ENCODE data around the gene UNC5CL. TPM values are rescaled to one million over a fixed set of nuclear protein-coding genes. Genes with fewer than 3 reads are reported as not detected.

UNC5CL gene
- total and polyA plus RNA-seq, 9 of the 15 experiments (the other 6 are each of a cell fraction or from before 2014, with no cell fraction given), result 0.07 to 1.8 (median 0.62) TPM; not detected in 1

DNA sequence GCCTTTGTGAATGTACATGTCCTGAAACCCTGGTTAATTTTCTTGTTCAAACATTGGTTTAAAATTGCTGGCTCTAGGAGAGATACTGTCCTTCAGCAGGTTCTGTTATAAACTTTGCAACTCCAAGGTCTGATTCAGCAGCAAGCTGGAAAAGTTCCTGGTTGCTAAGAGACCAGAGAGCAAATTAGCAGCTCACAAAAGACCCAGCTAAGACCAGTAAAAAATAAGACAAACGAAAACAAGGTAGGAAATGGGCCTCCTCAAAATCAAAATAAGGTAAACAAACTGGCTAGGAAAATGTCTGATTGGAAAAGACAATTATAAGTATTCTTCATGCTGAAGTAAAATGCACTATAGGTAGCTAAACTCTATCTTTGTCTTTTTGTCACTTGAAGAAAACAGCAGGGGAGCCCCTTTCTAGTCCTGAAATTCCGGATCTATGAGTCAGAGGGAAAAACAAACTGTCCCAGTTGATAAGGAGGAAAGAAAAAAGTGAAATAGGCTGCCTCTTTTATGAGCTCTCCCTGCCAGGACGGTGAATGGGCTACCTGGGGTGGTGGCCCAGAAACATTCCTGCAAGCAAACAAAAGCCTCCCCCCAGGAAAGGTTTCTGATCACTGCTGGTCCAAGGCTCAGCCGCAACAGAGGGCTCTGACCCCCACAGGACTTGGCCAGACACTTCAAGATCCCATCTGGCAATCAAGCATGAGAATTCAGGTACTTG is 41.6 kb downstream of the UNC5CL start (continued):
- TF ChIP-seq PRDM10 (IDR thresholded peaks at IDR 0.05; ENCODE audit: partially characterized antibody) (peak; percentile 24), NEUROD1 (IDR thresholded peaks at IDR 0.05; ENCODE audit: borderline replicate concordance, low read depth, low read length, partially characterized antibody) (no peak), USF1 (CRISPR knock-in tag; IDR thresholded peaks at IDR 0.05) (no peak), CHD1 (IDR thresholded peaks at IDR 0.05; ENCODE audit: low read length) (no peak), DPF2 (IDR thresholded peaks at IDR 0.05) (peak; percentile 91), SMARCE1 (IDR thresholded peaks at IDR 0.05) (peak; percentile 89), TEAD4 (IDR thresholded peaks at IDR 0.05; ENCODE audit: low read length) (peak; percentile 82), TEAD4 (CRISPR knock-in tag; IDR thresholded peaks at IDR 0.05; ENCODE audit: borderline replicate concordance) (no peak), ARID1B (IDR thresholded peaks at IDR 0.05) (peak; percentile 91), LEF1 (IDR thresholded peaks at IDR 0.05) (0 out of 2 replicates have a peak, but pooled peaks have one; percentile 41), FOS (IDR thresholded peaks at IDR 0.05; ENCODE audit: extremely low read depth, insufficient read length) (peak; percentile 20), RCOR1 (IDR thresholded peaks at IDR 0.05; ENCODE audit: borderline replicate concordance in 1 of 2, low read depth in 2 of 2, low read length in 2 of 2) (0 out of 4 replicates have a peak, but pooled peaks of 1 of the 2 experiments have one; percentile 39), ZNF347 (CRISPR knock-in tag; IDR thresholded peaks at IDR 0.05; ENCODE audit: low read depth) (no peak), ZNF384 (IDR thresholded peaks at IDR 0.05; ENCODE audit: low read depth, low read length) (peak; percentile 26; the same call in 1 of the 2 replicates), CBFA2T3 (IDR thresholded peaks at IDR 0.05) (peak; percentile 70), CEBPG (CRISPR knock-in tag; IDR thresholded peaks at IDR 0.05) (no peak), CEBPG (tag; conservative IDR thresholded peaks at IDR 0.05 in 1 of 2, IDR thresholded peaks at IDR 0.05 in 1 of 2) (no peak), TBP (optimal IDR thresholded peaks at IDR 0.05; ENCODE audit: low read depth, low read length) (no peak), GTF2B (IDR thresholded peaks at IDR 0.05; ENCODE audit: extremely low read depth, insufficient read length) (no peak), MYC (IDR thresholded peaks at IDR 0.05; ENCODE audit: low read depth, low read length) (no peak), MYC (CRISPR knock-in tag; IDR thresholded peaks at IDR 0.05; ENCODE audit: borderline replicate concordance, low read depth) (no peak)
- TF ChIP-seq, protein P1, sequence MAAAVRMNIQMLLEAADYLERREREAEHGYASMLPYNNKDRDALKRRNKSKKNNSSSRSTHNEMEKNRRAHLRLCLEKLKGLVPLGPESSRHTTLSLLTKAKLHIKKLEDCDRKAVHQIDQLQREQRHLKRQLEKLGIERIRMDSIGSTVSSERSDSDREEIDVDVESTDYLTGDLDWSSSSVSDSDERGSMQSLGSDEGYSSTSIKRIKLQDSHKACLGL (CRISPR knock-in tag; IDR thresholded peaks at IDR 0.05; ENCODE audit: borderline replicate concordance, poor library complexity, severe bottlenecking), result no peak

All from K562 (cell line).